ENCODE data around the gene ATP2B3. TPM values are rescaled to one million over a fixed set of nuclear protein-coding genes. Genes with fewer than 3 reads are reported as not detected.

Gene ATP2B3
- total and polyA plus RNA-seq, 2 of the 4 experiments (the other 2 are of a cell fraction) = under 0.01 to 0.03 TPM

- no peak overlapping the region for H3K23ac ChIP-seq (ENCODE audit: low read depth, low read length)
- H4K20me1 ChIP-seq (ENCODE audit: insufficient read depth, low read length) = no peaks in the 10 kb centered on the region
- H2AK5ac ChIP-seq (ENCODE audit: low read depth, low read length) = no peak overlapping the region
- no peaks in the 10 kb centered on the region for H3K4me1 ChIP-seq (ENCODE audit: control insufficient read depth, insufficient read depth, low read length)
- in situ Hi-C loops (cut with MboI; ENCODE audit: low sequenced_read_pairs) = no loop called here
- H3K56ac ChIP-seq (ENCODE audit: extremely low read depth, insufficient read depth, low read length) = no peak overlapping the region
- ChIA-PET CTCF (no interaction called here), POLR2A (ENCODE audit: unreplicated experiment) (no interaction called here)
- no peak overlapping the region for H2BK120ac ChIP-seq (ENCODE audit: low read depth, low read length)
- no peak overlapping the region for H3K4ac ChIP-seq (ENCODE audit: low read depth, low read length)
- ATAC-seq (ENCODE audit: low read depth) = no peak
- WGBS, 2 experiments (ENCODE audit: extremely low coverage in 2 of 2, insufficient read length in 1 of 2) = 67% methylated on average over 1 of the region's 2 CpGs; no CpG with 5 or more reads in 1 of the 2 experiments
- no peak overlapping the region for H2BK20ac ChIP-seq (ENCODE audit: low read depth, low read length)
- no peak for DNase-seq
- intact Hi-C loops (cut with micrococcal nuclease) = no loop called here
- no peak overlapping the region for H2AFZ ChIP-seq (replicated peaks; ENCODE audit: low read length, poor library complexity)
- H4K5ac ChIP-seq (ENCODE audit: low read depth, low read length) = no peak overlapping the region
- H3K9me1 ChIP-seq (ENCODE audit: insufficient read depth, low read length) = no peaks in the 10 kb centered on the region
- BruUV-seq (replicated peaks) = no TSS peak
- H3K79me1 ChIP-seq (ENCODE audit: low read depth in 1 of 2, low read length in 2 of 2) = no peaks in the 10 kb centered on the region
- no peak overlapping the region for H2BK15ac ChIP-seq (ENCODE audit: low read depth, low read length)
- no peak overlapping the region for H2AK9ac ChIP-seq (replicated peaks; ENCODE audit: low read depth, low read length, poor library complexity)
- H3K27me3 ChIP-seq (ENCODE audit: control insufficient read depth, insufficient read depth, low read length) = peaks cover 30% of the 10 kb centered on the region
- TF ChIP-seq RAD21 (IDR thresholded peaks at IDR 0.05; ENCODE audit: low read length) = no peak
- TF ChIP-seq ELK1 (IDR thresholded peaks at IDR 0.05; ENCODE audit: borderline replicate concordance, low read depth, low read length) = no peak
- no peak for TF ChIP-seq SMC3 (IDR thresholded peaks at IDR 0.05; ENCODE audit: low read depth, low read length)
- no peak for TF ChIP-seq POLR2A (IDR thresholded peaks at IDR 0.05; ENCODE audit: low read depth, low read length)
- TF ChIP-seq CHD1 (IDR thresholded peaks at IDR 0.05; ENCODE audit: low read depth, low read length) = no peak
- no peak for TF ChIP-seq USF2 (IDR thresholded peaks at IDR 0.05; ENCODE audit: low read depth, low read length)
- TF ChIP-seq BHLHE40 (IDR thresholded peaks at IDR 0.05; ENCODE audit: low read depth, low read length) = no peak
- no peak overlapping the region for H3K4me2 ChIP-seq (ENCODE audit: low read depth, low read length)
- dilution Hi-C loops (cut with HindIII; ENCODE audit: low sequenced_read_pairs, unreplicated experiment) = no loop called here
- peaks cover 8% of the 10 kb centered on the region for H3K9me3 ChIP-seq (ENCODE audit: control insufficient read depth, insufficient read depth, low read length)
- no peak overlapping the region for H3K18ac ChIP-seq (ENCODE audit: low read depth, low read length)
- H2BK5ac ChIP-seq (ENCODE audit: low read depth, low read length, poor library complexity, severe bottlenecking) = no peak overlapping the region
- H3K27ac ChIP-seq (ENCODE audit: insufficient read depth, low read length) = no peak overlapping the region
- no peak overlapping the region for H4K91ac ChIP-seq (ENCODE audit: insufficient read depth, low read depth, low read length)
- H3K4me3 ChIP-seq (ENCODE audit: insufficient read depth, low read depth, low read length) = no peak overlapping the region
- H4K8ac ChIP-seq (ENCODE audit: low read depth in 2 of 2, low read length in 2 of 2) = no peak overlapping the region
- H3K14ac ChIP-seq (replicated peaks; ENCODE audit: low read depth, low read length) = no peak overlapping the region
- H3K36me3 ChIP-seq (ENCODE audit: control insufficient read depth, insufficient read depth, low read length) = no peaks in the 10 kb centered on the region
- no peak overlapping the region for H3K9ac ChIP-seq (ENCODE audit: low read depth, low read length)
Measured at GRCh38 chrX:153631346-153631745, 113.9 kb downstream of the ATP2B3 start.
